ENCODE measurements around the gene MYBL2.

The MYBL2 gene

GRCh38 chr20:43686820-43687219 is 19.9 kb downstream of the MYBL2 start:
- DNase-seq = no peak

GRCh38 chr20:43689165-43689564 is 22.3 kb downstream of the MYBL2 start:
- DNase-seq = no peak

GRCh38 chr20:43690943-43691598 is 24.2 kb downstream of the MYBL2 start:
- no peak for DNase-seq

GRCh38 chr20:43691928-43692524 is 25.1 kb downstream of the MYBL2 start:
- DNase-seq = no peak

- no peak for DNase-seq
Observed at GRCh38 chr20:43694763-43695162, 27.8 kb downstream of the MYBL2 start.

- DNase-seq = no peak
Observed at GRCh38 chr20:43695571-43695970, 28.7 kb downstream of the MYBL2 start.

- DNase-seq = no peak
Observed at GRCh38 chr20:43699941-43700565, 33.1 kb downstream of the MYBL2 start.

GRCh38 chr20:43700627-43701026 is 33.7 kb downstream of the MYBL2 start:
- DNase-seq = no peak

- no peak for DNase-seq
Observed at GRCh38 chr20:43702502-43702901, 35.6 kb downstream of the MYBL2 start.

GRCh38 chr20:43710370-43711044 is 43.6 kb downstream of the MYBL2 start:
- DNase-seq = no peak

- no peak for DNase-seq
Observed at GRCh38 chr20:43711098-43711654, 44.3 kb downstream of the MYBL2 start.

GRCh38 chr20:43715044-43715443 is 48.1 kb downstream of the MYBL2 start:
- DNase-seq = no peak

GRCh38 chr20:43715511-43715910 is 48.6 kb downstream of the MYBL2 start:
- DNase-seq = no peak

GRCh38 chr20:43716123-43716522 is 49.2 kb downstream of the MYBL2 start:
- DNase-seq = no peak

- no peak for DNase-seq
Observed at GRCh38 chr20:43716757-43717615, 50.1 kb downstream of the MYBL2 start.

- no peak for DNase-seq
Observed at GRCh38 chr20:43717616-43717995, 50.7 kb downstream of the MYBL2 start.

- DNase-seq = no peak
Observed at GRCh38 chr20:43720007-43720406, 53.1 kb downstream of the MYBL2 start.

- no peak for DNase-seq
Observed at GRCh38 chr20:43721097-43721428, 54.1 kb downstream of the MYBL2 start.

GRCh38 chr20:43721429-43722152 is 54.7 kb downstream of the MYBL2 start:
- DNase-seq = no peak

- DNase-seq = no peak
Observed at GRCh38 chr20:43722153-43722505, 55.2 kb downstream of the MYBL2 start.

- DNase-seq = no peak
Observed at GRCh38 chr20:43723186-43723585, 56.3 kb downstream of the MYBL2 start.

GRCh38 chr20:43723735-43724134 is 56.8 kb downstream of the MYBL2 start:
- no peak for DNase-seq
